Stromal cell of bone marrow (primary cell): ENCODE data around the gene PROKR1.

Source experiments
- DNase-seq: peaks from one replicate; pipeline ENCODE4 v3.0.0-alpha.2; 2012; ENCODE audit warnings: low read depth

PROKR1 gene

DNA sequence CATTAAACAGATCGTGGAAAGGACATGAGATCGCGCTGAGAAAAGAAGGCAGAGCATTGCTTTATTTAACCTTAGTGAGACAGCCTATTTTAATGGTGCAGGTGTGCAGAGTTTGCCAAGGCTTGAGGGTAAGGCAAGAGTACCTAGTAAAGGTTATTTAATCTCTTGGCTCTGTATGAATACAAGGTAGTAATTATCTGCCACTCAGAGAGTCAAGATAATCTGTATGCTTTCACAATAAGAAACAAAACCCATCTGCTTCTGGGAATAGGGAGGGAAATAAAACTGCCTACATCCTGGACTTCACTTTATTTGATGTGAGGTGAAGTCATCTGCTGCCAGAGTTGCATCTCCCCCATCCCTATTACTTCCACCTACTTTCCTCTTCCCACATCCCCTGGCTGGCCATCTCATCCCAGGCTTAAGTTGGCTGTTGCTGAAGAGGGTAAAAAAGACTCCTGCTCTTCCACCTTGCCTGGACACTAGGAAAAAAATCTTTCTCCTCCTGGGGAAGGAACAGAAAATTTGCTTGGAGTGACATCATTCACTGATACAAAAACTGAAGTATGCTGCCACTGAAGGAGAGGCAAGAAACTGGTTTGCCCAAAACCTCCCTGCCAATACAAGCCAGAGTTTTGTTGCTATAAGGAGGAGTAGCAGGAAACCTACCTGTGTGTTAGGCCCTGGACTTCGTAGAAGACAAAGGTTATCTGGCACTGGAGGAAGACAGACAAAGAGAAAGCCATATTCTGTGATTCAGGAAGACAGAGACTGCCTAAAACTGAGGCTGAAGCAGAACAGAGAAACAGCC is 55.4 kb downstream of the PROKR1 start:
- no peak for DNase-seq

DNA sequence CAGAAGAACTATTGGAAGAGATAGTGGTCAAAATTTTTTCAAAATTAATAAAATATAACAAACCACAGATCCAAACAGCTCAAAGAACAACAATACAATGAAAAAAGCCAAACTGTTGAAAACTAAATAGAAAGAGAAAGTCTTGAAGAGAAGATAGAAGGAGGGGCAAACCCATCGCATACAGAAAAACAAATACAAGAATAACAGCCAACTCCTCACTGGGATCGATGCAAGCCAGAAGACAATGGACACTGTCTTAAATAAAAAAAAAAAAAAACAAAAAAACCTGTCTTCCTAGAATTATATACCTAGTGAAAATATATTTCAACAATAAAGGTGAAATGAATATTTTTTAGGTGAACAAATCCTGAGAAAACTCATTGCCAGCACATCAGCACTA is 57.2 kb downstream of the PROKR1 start:
- DNase-seq: no peak

DNA sequence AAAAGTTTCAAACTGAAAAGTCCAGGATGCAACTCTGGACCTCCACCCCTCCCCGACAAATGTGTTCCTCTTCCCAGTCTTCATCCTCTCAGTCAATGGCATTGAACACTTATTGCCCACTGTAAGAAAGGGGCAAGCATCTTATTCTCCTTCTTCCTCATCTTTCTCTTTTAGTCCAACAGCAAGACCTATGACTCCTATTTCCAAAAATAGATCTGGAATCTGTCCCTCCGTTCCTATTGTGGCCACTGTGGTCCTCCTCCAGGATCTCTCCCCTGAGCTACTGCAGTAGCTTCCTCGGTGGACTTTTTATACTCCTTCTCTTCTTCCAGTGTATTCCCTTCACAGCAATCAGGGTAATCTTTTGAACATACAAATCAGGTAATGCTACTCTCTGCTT is 63.3 kb downstream of the PROKR1 start:
- DNase-seq: no peak
